Right lobe of liver (tissue), 6 donors: Measurements from ENCODE around the gene DGKI. TPM values are rescaled to one million over a fixed set of nuclear protein-coding genes. Genes with fewer than 3 reads are reported as not detected.
A peak's percentile ranks its signal among the peaks of the same experiment; 100 is the strongest.

Experiments
- ATAC-seq, 4 donors: fragments of 200-7000 bp; cut with Tn5 transposase; one replicate each; pipeline ENCODE4 v1.9.1; 2020; ENCODE audit warnings: mild to moderate bottlenecking in 4 of 4, moderate library complexity in 4 of 4
- DNase-seq, 3 donors: peaks; one replicate each; pipeline ENCODE4 v3.0.0-alpha.2; 2020
- H3K27ac ChIP-seq, 3 donors: fragments of 200-600 bp; one replicate each; pipeline ENCODE4 v1.8.0; 2022
- H3K27me3 ChIP-seq, 2 donors: fragments of 200-600 bp; one replicate each; pipeline ENCODE4 v1.8.0; 2022
- H3K36me3 ChIP-seq, 4 donors: fragments of 200-600 bp; sonication (generic) in 1 of 4; one replicate each; pipeline versions ENCODE4 v1.5.1 to v1.8.0; 2017 to 2022; ENCODE audit warnings: control low read depth in 1 of 4
- H3K4me1 ChIP-seq, 4 donors: fragments of 200-600 bp; sonication (generic) in 1 of 4; one replicate each; pipeline versions ENCODE4 v1.5.1 to v1.8.0; 2017 to 2022; ENCODE audit warnings: control low read depth in 1 of 4
- H3K4me3 ChIP-seq, 3 donors: fragments of 200-600 bp; one replicate each; pipeline ENCODE4 v1.8.0; 2022
- H3K9me3 ChIP-seq, 4 donors: fragments of 200-600 bp; sonication (generic) in 1 of 4; one replicate each; pipeline versions ENCODE4 v1.5.1 to v1.8.0; 2017 to 2022; ENCODE audit warnings: control low read depth in 1 of 4
- CTCF ChIP-seq, 4 donors: fragments of 200-600 bp in 3 of 4; fragments of 450-650 bp in 1 of 4; IDR thresholded peaks; one replicate each; pipeline versions ENCODE4 v1.5.1 to v1.8.0; 2016 to 2022; ENCODE audit warnings: antibody characterized with exemption in 4 of 4, mild to moderate bottlenecking in 2 of 4
- POLR2A ChIP-seq: fragments of 450-650 bp; IDR thresholded peaks from one replicate; pipeline ENCODE4 v1.6.1; 2017; ENCODE audit warnings: antibody characterized with exemption, mild to moderate bottlenecking
- WGBS: methylation state at CpG from one replicate; pipeline ENCODE4 v1.1.6; 2018; ENCODE audit warnings: low coverage, low lambda C conversion rate; ENCODE audit not compliant: insufficient coverage; ENCODE audit errors: missing lambda C conversion rate; 5-methylcytosine and 5-hydroxymethylcytosine counted together
- intact Hi-C, 2 donors: fragments of 100-400 bp; cut with DNase I; formaldehyde crosslinking; loops; one replicate each; pipeline versions ENCODE4 v1.11.2 to v1.14.1; 2022
- total RNA-seq, 6 experiments: library from RNA; depleted of rRNA in 2 of 6; stranded (reverse); fragments of >200 nt in 2 of 6; fragmentation: NEBNext Ultra II Directional in 3 of 6; extraction: Animal tissue kit (Norgen Biotek cat#: 25700) in 3 of 6; gene quantifications; one replicate each; pipeline versions ENCODE4 v1.1.0 to v1.2.4, GENCODE V29; 2016 to 2023
- donor health status: DM: no; HTN: yes; CAD: no.
- donor health status: DM: no; HTN: no; CAD: no.
- donor health status: DM: no; HTN: no; CAD: no.
- donor health status: DM: no; HTN: yes; CAD: no.
- donor health status: DM: no; HTN: yes; CAD: no.

DGKI gene
- total RNA-seq, 6 experiments from 2014 or later, result 0.05 to 0.35 (median 0.06) TPM; not detected in 1

DNA sequence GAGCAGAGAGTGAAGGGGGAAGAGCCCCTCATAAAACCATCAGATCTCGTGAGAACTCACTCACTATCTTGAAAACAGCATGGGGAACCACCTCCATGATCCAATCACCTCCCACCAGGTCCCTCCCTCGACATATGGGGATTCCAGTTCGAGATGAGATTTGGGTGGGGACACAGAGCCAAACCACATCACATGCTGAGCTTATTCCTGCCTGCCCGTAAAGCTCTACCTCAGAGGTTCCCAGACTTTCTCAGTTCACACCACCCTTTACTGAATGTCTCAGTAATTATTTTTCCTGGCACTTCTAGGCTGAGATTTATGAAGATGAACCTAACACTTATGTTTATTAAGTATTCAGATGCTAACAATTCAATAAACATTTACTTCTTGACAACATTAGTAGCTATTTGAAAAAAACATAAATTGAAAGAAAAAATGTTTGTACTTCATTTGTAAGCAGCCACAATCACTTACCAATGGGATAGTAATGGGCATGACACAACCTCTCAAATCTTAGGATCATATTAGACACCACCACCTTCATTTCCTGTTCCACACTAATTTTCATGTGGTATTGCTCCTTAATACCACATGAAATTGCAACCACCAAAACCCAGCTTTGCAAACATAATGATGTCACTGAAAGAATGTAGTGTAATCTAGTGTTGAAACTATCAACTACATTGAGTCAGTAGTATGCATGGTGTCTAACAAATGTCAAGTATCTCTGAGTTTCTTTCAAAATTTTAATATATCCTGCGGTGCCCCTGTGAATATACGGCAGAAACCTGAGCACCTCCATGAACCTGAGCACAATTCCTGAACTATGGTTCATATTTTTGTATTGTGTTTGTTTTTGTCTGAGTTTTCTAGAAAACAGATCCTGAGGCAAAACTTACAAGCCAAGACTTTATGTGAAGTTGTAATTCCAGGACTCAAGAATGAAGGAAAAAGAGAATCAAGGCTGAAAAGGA is 4.5 kb upstream of the DGKI start:
- 87% methylated on average over 6 of the region's 6 CpGs for WGBS
- DNase-seq (no peak), ATAC-seq (no peak)
- Histone ChIP-seq H3K27me3 (peaks cover 0 to 8% of the 10 kb centered on the region in 2 donors), H3K27ac (no peak overlapping the region), H3K36me3 (no peaks in the 10 kb centered on the region), H3K9me3 (no peaks in the 10 kb centered on the region), H3K4me1 (peaks cover 0 to 8% (median 0%) of the 10 kb centered on the region in 4 donors), H3K4me3 (no peak overlapping the region)
- intact Hi-C loops, result no loop called here
- no peak for TF ChIP-seq POLR2A
- no peak for TF ChIP-seq CTCF (IDR thresholded peaks at IDR 0.05)

DNA sequence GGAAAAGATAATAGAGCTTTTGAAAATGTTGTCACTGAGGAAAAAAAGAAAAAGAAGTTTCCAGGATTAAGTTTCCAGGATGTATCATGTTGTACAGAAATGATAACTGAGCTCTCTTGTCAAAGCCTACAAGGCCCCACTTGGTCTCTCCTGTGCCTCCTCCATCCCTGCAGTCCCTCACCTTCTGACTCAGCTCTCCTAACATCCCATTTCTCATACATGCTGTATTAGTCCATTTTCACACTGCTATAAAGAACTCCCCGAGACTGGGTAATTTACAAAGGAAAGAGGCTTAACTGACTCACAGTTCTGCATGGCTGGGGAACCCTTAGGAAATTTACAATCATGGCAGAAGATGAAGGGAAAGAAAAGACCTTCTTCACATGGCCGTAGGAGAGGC is 3.8 kb upstream of the DGKI start:
- peaks cover 0 to 12% of the 10 kb centered on the region in 2 donors for H3K27me3 ChIP-seq
- 82% methylated on average over 2 of the region's 2 CpGs for WGBS

DNA sequence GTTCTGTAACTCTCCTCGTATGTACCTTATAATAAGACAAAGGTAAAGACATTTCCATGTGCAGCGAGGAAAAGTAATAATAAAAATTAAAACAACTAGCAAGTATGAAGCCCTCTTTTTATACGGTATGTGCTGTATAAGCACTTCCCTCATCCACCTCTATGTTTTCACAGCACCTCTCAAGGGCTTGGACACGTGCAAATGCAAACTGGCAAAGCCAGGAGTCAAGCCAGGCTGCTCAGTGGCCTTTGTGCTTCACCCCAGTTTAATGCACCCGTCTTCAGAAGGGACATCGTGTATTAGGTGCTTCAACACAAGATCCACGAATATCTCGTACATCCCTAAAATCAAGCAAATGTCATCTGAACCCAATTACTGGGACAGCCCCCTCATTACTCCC is 1.3 kb upstream of the DGKI start:
- 40% methylated on average over 7 of the region's 8 CpGs for WGBS
- Histone ChIP-seq H3K36me3 (no peaks in the 10 kb centered on the region), H3K27me3 (peaks cover 0 to 13% of the 10 kb centered on the region in 2 donors), H3K9me3 (no peaks in the 10 kb centered on the region), H3K4me1 (peaks cover 0 to 8% (median 0%) of the 10 kb centered on the region in 4 donors), H3K27ac (no peak overlapping the region), H3K4me3 (no peak overlapping the region)
- intact Hi-C loops, result no loop called here
- TF ChIP-seq POLR2A, result no peak
- no peak for TF ChIP-seq CTCF (IDR thresholded peaks at IDR 0.05)
- DNase-seq (no peak), ATAC-seq (peak in 1 of 4 donors; percentile 10)

More for the DNA sequence above, 3.8 kb upstream of the DGKI start:
- intact Hi-C loops, result no loop called here
- Histone ChIP-seq H3K27ac (no peak overlapping the region), H3K9me3 (no peaks in the 10 kb centered on the region), H3K36me3 (no peaks in the 10 kb centered on the region), H3K4me1 (peaks cover 0 to 8% (median 0%) of the 10 kb centered on the region in 4 donors), H3K4me3 (no peak overlapping the region)
- TF ChIP-seq CTCF (IDR thresholded peaks at IDR 0.05), result no peak
- no peak for TF ChIP-seq POLR2A
- ATAC-seq (no peak), DNase-seq (no peak)

DNA sequence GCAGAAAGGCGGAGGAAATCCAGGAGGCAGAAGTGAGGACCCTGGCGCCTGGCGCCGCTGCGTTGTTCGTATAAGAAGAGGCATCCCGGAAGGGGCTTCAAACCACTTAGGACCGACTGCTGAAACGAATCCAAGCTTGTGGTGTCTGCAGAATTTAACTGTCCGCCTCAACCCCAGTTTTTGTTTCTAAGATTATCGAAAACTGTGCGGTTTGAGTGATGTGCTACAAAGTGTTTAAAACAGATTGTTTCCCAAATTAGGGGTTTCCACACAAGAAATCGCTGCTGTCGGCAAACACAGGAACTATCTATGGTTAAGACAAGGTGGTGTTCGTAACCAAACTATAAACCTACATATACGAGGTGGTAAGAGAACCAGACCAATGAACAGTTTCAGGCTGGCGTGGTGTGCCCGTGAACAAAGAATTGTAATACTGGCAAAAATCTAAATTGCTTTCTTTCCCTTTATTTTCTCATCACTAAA is 835 bp upstream of the DGKI start:
- WGBS, result 22% methylated on average over 18 of the region's 18 CpGs
- no peak for ATAC-seq
- Histone ChIP-seq H3K4me3 (no peak overlapping the region), H3K36me3 (no peaks in the 10 kb centered on the region), H3K4me1 (peaks cover 0 to 8% (median 0%) of the 10 kb centered on the region in 4 donors), H3K27ac (no peak overlapping the region), H3K27me3 (peaks cover 0 to 13% of the 10 kb centered on the region in 2 donors), H3K9me3 (no peaks in the 10 kb centered on the region)
- no peak for DNase-seq
- intact Hi-C loops, result no loop called here
- TF ChIP-seq CTCF (IDR thresholded peaks at IDR 0.05), result no peak
- TF ChIP-seq POLR2A, result no peak
